GM15510 (cell line): ENCODE results near the gene COPS3.

ENCODE experiments used
- POLR2A ChIP-seq: IDR thresholded peaks from 3 replicates; pipeline ENCODE4 v1.6.1; 2011; ENCODE audit warnings: borderline replicate concordance; ENCODE audit not compliant: insufficient read length; ENCODE audit errors: extremely low read depth

Gene COPS3

GRCh38 chr17:17280613-17281549 is at the start of gene COPS3:
COPS3 (minus strand) TSS chr17:17281246; CDS start chr17:17281186, 60 bp downstream.
- peak; percentile 87 for TF ChIP-seq POLR2A

GRCh38 chr17:17328251-17328650 is 47.2 kb upstream of the COPS3 start:
- TF ChIP-seq POLR2A, result no peak

- no peak for TF ChIP-seq POLR2A
Observed at GRCh38 chr17:17326275-17326875, 45.3 kb upstream of the COPS3 start.

GRCh38 chr17:17325816-17326215 is 44.8 kb upstream of the COPS3 start:
- no peak for TF ChIP-seq POLR2A

- no peak for TF ChIP-seq POLR2A
Observed at GRCh38 chr17:17325228-17325627, 44.2 kb upstream of the COPS3 start.

GRCh38 chr17:17324616-17325015 is 43.6 kb upstream of the COPS3 start:
- TF ChIP-seq POLR2A, result no peak

GRCh38 chr17:17322516-17323510 is 41.8 kb upstream of the COPS3 start:
- no peak for TF ChIP-seq POLR2A

- TF ChIP-seq POLR2A, result no peak
Observed at GRCh38 chr17:17321356-17322025, 40.4 kb upstream of the COPS3 start.

- no peak for TF ChIP-seq POLR2A
Observed at GRCh38 chr17:17320911-17321220, 39.8 kb upstream of the COPS3 start.

GRCh38 chr17:17320188-17320910 is 39.3 kb upstream of the COPS3 start:
- TF ChIP-seq POLR2A, result no peak

- TF ChIP-seq POLR2A, result no peak
Observed at GRCh38 chr17:17315142-17315821, 34.2 kb upstream of the COPS3 start.

GRCh38 chr17:17314501-17315071 is 33.5 kb upstream of the COPS3 start:
- no peak for TF ChIP-seq POLR2A
